NCI-H748 treated with DMSO at 0.1 percent for 48 hours (cell line): ENCODE measurements around the gene GALNS.
"Not testable (repeated sequence)": the region's sequence is repeated elsewhere in the genome, so short reads cannot be mapped to it uniquely, and the experiment has no call there.

Experiments used
- DNase-seq: peaks from one replicate; lab custom pipeline; 2025; lab: John Stamatoyannopoulos, UW

Gene GALNS

GRCh38 chr16:88838566-88838965 is 18.2 kb downstream of the GALNS start:
- no peak for DNase-seq

GRCh38 chr16:88837806-88838205 is 18.9 kb downstream of the GALNS start:
- no peak for DNase-seq

- no peak for DNase-seq
Measured at GRCh38 chr16:88836791-88837190, 20.0 kb downstream of the GALNS start.

GRCh38 chr16:88835818-88836217 is 20.9 kb downstream of the GALNS start:
- no peak for DNase-seq

GRCh38 chr16:88835383-88835782 is 21.4 kb downstream of the GALNS start:
- DNase-seq, result no peak

- DNase-seq, result no peak
Measured at GRCh38 chr16:88834670-88835069, 22.1 kb downstream of the GALNS start.

- no peak for DNase-seq
Measured at GRCh38 chr16:88833086-88833485, 23.7 kb downstream of the GALNS start.

- no peak for DNase-seq
Measured at GRCh38 chr16:88831838-88832237, 24.9 kb downstream of the GALNS start.

- DNase-seq, result no peak
Measured at GRCh38 chr16:88830783-88831182, 26.0 kb downstream of the GALNS start.

GRCh38 chr16:88830258-88830657 is 26.5 kb downstream of the GALNS start:
- no peak for DNase-seq

- DNase-seq, result no peak
Measured at GRCh38 chr16:88828711-88829110, 28.0 kb downstream of the GALNS start.

- DNase-seq, result no peak
Measured at GRCh38 chr16:88827727-88828126, 29.0 kb downstream of the GALNS start.

GRCh38 chr16:88826070-88826840 is 30.5 kb downstream of the GALNS start:
- DNase-seq, result no peak

- DNase-seq, result no peak
Measured at GRCh38 chr16:88825146-88825545, 31.6 kb downstream of the GALNS start.

- DNase-seq, result no peak
Measured at GRCh38 chr16:88824256-88825077, 32.3 kb downstream of the GALNS start.

- not testable (repeated sequence) for DNase-seq
Measured at GRCh38 chr16:88823646-88824045, 33.1 kb downstream of the GALNS start.

- DNase-seq, result no peak
Measured at GRCh38 chr16:88822281-88823040, 34.3 kb downstream of the GALNS start.

- DNase-seq, result no peak
Measured at GRCh38 chr16:88821168-88821850, 35.4 kb downstream of the GALNS start.

GRCh38 chr16:88820385-88821025 is 36.2 kb downstream of the GALNS start:
- DNase-seq, result no peak

GRCh38 chr16:88819126-88819525 is 37.6 kb downstream of the GALNS start:
- DNase-seq, result no peak

- DNase-seq, result no peak
Measured at GRCh38 chr16:88818575-88818874, 38.2 kb downstream of the GALNS start.
